HepG2 (cell line): Measurements from ENCODE around the gene PKP3. TPM values are rescaled to one million over a fixed set of nuclear protein-coding genes. Genes with fewer than 3 reads are reported as not detected.

ENCODE experiments used
- CSRNP2 ChIP-seq: sonication (generic); formaldehyde crosslinking; conservative IDR thresholded peaks from 2 replicates; pipeline ENCODE4 v1.8.0; 2022; ENCODE audit warnings: low read depth, missing genetic modification reagents
- FOXC1 ChIP-seq: sonication (generic); formaldehyde crosslinking; IDR thresholded peaks from 2 replicates; pipeline ENCODE4 v1.8.0; 2022; ENCODE audit warnings: mild to moderate bottlenecking, missing genetic modification reagents, borderline replicate concordance
- MED8 ChIP-seq: sonication (generic); formaldehyde crosslinking; IDR thresholded peaks from 2 replicates; pipeline ENCODE4 v1.8.1; 2023; ENCODE audit warnings: mild to moderate bottlenecking, missing genetic modification reagents; ENCODE audit not compliant: insufficient replicate concordance
- SRSF4 ChIP-seq: fragments of 200-400 bp; formaldehyde crosslinking; IDR thresholded peaks from one replicate; pipeline ENCODE4 v1.6.1; 2018; ENCODE audit warnings: mild to moderate bottlenecking, low read depth, low read length, moderate library complexity; ENCODE audit not compliant: poor library complexity, severe bottlenecking
- ZNF441 ChIP-seq: sonication (generic); formaldehyde crosslinking; IDR thresholded peaks from 2 replicates; pipeline ENCODE4 v1.7.0; 2021; ENCODE audit warnings: missing genetic modification reagents, borderline replicate concordance
- ZNF672 ChIP-seq: sonication (generic); formaldehyde crosslinking; IDR thresholded peaks from 2 replicates; pipeline ENCODE4 v1.8.1; 2022; ENCODE audit warnings: missing genetic modification reagents
- ZNF704 ChIP-seq: sonication (generic); formaldehyde crosslinking; IDR thresholded peaks from 2 replicates; pipeline ENCODE4 v1.8.1; 2023; ENCODE audit warnings: mild to moderate bottlenecking, inconsistent platforms, moderate library complexity, missing genetic modification reagents, borderline replicate concordance
- ZNF720 ChIP-seq: sonication (generic); formaldehyde crosslinking; IDR thresholded peaks from 2 replicates; pipeline ENCODE4 v1.4.0; 2020; ENCODE audit warnings: missing genetic modification reagents
- ZSCAN20 ChIP-seq: sonication (generic); formaldehyde crosslinking; IDR thresholded peaks from 2 replicates; pipeline ENCODE4 v1.4.0; 2020; ENCODE audit warnings: missing genetic modification reagents, mild to moderate bottlenecking, borderline replicate concordance
- polyA plus RNA-seq, 8 experiments: library from polyadenylated mRNA; depleted of rRNA in 3 of 8; stranded (reverse) in 7 of 8; unstranded in 1 of 8; fragments of >200 nt; fragmentation: Illumina TruSeq in 4 of 8; extraction: Trizol in 4 of 8; gene quantifications; 2 replicates each; pipeline versions ENCODE4 v1.2.1 to v1.2.3, GENCODE V29; 2011 to 2016; ENCODE audit warnings: low read depth in 4 of 8, missing spikeins in 1 of 8, mixed read lengths in 1 of 8; ENCODE audit not compliant: insufficient read depth in 1 of 8
- total RNA-seq, 5 experiments: library from RNA; depleted of rRNA; stranded (reverse); fragments of >200 nt; fragmentation: Illumina TruSeq; extraction: Trizol; gene quantifications; 2 replicates each; pipeline ENCODE4 v1.2.3, GENCODE V29; 2016; ENCODE audit warnings: low read depth in 1 of 5
- TF ChIP-seq, protein P1 (sequence below), 2 experiments: fragments of 450-650 bp in 1 of 2; sonication (generic) in 1 of 2; formaldehyde crosslinking in 1 of 2; IDR thresholded peaks; 2 replicates each; pipeline versions ENCODE4 v1.6.1 to v1.8.0; 2016 to 2022; ENCODE audit warnings: antibody characterized with exemption in 1 of 2, mild to moderate bottlenecking in 1 of 2, missing genetic modification reagents in 1 of 2
- TF ChIP-seq, protein P2 (sequence below): sonication (generic); formaldehyde crosslinking; IDR thresholded peaks from 2 replicates; pipeline ENCODE4 v1.4.0; 2020; ENCODE audit warnings: missing genetic modification reagents, low read depth, mild to moderate bottlenecking, borderline replicate concordance
- TF ChIP-seq, protein P3 (sequence below): sonication (generic); formaldehyde crosslinking; IDR thresholded peaks from 2 replicates; pipeline ENCODE4 v1.5.0; 2020; ENCODE audit warnings: mild to moderate bottlenecking, missing genetic modification reagents

The PKP3 gene
- total and polyA plus RNA-seq, 2 of the 13 experiments (the other 11 are each of a cell fraction or from before 2014, with no cell fraction given) = 18.0 to 28.7 TPM

DNA sequence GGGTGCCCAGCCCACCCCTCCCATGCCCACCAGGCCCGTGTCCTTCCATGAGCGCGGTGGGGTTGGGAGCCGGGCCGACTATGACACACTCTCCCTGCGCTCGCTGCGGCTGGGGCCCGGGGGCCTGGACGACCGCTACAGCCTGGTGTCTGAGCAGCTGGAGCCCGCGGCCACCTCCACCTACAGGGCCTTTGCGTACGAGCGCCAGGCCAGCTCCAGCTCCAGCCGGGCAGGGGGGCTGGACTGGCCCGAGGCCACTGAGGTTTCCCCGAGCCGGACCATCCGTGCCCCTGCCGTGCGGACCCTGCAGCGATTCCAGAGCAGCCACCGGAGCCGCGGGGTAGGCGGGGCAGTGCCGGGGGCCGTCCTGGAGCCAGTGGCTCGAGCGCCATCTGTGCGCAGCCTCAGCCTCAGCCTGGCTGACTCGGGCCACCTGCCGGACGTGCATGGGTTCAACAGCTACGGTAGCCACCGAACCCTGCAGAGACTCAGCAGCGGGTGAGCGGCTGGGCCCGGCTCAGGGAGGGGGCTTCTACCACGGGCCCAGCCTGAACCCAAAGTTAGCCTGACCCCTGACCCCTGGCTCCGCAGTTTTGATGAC is 3.0 kb downstream of the PKP3 start (continued):
- TF ChIP-seq, protein P1, sequence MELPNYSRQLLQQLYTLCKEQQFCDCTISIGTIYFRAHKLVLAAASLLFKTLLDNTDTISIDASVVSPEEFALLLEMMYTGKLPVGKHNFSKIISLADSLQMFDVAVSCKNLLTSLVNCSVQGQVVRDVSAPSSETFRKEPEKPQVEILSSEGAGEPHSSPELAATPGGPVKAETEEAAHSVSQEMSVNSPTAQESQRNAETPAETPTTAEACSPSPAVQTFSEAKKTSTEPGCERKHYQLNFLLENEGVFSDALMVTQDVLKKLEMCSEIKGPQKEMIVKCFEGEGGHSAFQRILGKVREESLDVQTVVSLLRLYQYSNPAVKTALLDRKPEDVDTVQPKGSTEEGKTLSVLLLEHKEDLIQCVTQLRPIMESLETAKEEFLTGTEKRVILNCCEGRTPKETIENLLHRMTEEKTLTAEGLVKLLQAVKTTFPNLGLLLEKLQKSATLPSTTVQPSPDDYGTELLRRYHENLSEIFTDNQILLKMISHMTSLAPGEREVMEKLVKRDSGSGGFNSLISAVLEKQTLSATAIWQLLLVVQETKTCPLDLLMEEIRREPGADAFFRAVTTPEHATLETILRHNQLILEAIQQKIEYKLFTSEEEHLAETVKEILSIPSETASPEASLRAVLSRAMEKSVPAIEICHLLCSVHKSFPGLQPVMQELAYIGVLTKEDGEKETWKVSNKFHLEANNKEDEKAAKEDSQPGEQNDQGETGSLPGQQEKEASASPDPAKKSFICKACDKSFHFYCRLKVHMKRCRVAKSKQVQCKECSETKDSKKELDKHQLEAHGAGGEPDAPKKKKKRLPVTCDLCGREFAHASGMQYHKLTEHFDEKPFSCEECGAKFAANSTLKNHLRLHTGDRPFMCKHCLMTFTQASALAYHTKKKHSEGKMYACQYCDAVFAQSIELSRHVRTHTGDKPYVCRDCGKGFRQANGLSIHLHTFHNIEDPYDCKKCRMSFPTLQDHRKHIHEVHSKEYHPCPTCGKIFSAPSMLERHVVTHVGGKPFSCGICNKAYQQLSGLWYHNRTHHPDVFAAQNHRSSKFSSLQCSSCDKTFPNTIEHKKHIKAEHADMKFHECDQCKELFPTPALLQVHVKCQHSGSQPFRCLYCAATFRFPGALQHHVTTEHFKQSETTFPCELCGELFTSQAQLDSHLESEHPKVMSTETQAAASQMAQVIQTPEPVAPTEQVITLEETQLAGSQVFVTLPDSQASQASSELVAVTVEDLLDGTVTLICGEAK (IDR thresholded peaks at IDR 0.05) = no peak
- TF ChIP-seq, protein P1 (CRISPR knock-in tag; IDR thresholded peaks at IDR 0.05) = no peak; the same call in 1 of the 2 replicates
- TF ChIP-seq, protein P2, sequence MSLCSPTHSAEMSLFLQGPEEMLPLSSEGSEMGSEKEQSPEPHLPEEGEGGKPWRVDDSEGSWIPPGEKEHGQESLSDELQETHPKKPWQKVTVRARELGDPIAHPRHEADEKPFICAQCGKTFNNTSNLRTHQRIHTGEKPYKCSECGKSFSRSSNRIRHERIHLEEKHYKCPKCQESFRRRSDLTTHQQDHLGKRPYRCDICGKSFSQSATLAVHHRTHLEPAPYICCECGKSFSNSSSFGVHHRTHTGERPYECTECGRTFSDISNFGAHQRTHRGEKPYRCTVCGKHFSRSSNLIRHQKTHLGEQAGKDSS (CRISPR knock-in tag) = no peak
- TF ChIP-seq FOXC1 (CRISPR knock-in tag) (0 out of 2 replicates have a peak, but pooled peaks have one; percentile 67), ZNF704 (CRISPR knock-in tag) (no peak), ZNF441 (CRISPR knock-in tag) (no peak), CSRNP2 (CRISPR knock-in tag) (no peak), MED8 (CRISPR knock-in tag) (no peak), ZSCAN20 (CRISPR knock-in tag) (0 out of 2 replicates have a peak, but pooled peaks have one; percentile 16), ZNF720 (no peak), ZNF672 (no peak), SRSF4 (no peak)
- TF ChIP-seq, protein P3, sequence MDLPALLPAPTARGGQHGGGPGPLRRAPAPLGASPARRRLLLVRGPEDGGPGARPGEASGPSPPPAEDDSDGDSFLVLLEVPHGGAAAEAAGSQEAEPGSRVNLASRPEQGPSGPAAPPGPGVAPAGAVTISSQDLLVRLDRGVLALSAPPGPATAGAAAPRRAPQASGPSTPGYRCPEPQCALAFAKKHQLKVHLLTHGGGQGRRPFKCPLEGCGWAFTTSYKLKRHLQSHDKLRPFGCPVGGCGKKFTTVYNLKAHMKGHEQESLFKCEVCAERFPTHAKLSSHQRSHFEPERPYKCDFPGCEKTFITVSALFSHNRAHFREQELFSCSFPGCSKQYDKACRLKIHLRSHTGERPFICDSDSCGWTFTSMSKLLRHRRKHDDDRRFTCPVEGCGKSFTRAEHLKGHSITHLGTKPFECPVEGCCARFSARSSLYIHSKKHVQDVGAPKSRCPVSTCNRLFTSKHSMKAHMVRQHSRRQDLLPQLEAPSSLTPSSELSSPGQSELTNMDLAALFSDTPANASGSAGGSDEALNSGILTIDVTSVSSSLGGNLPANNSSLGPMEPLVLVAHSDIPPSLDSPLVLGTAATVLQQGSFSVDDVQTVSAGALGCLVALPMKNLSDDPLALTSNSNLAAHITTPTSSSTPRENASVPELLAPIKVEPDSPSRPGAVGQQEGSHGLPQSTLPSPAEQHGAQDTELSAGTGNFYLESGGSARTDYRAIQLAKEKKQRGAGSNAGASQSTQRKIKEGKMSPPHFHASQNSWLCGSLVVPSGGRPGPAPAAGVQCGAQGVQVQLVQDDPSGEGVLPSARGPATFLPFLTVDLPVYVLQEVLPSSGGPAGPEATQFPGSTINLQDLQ (CRISPR knock-in tag) = no peak
